PC-9 (cell line): ENCODE measurements around the gene SHH. TPM values are rescaled to one million over a fixed set of nuclear protein-coding genes. Genes with fewer than 3 reads are reported as not detected.

Source experiments
- BruUV-seq: library from RNA; stranded (reverse); fragments of 400-500 nt; replicated peaks from 2 replicates; lab custom pipeline; 2021; lab: Mats Ljungman, UMichigan
- CTCF ChIA-PET: fragments of 300-600 bp; sonication (Branson Sonifier 250); formaldehyde crosslinking; loops from one replicate; lab custom pipeline; 2022; ENCODE audit warnings: antibody characterized with exemption; lab: Charles Lee
- POLR2A ChIA-PET: fragments of 300-600 bp; sonication (Branson Sonifier 250); formaldehyde crosslinking; loops from one replicate; lab custom pipeline; 2022; ENCODE audit warnings: antibody characterized with exemption; ENCODE audit not compliant: unreplicated experiment; lab: Charles Lee
- DNase-seq, 2 experiments: peaks; one replicate each; pipeline versions ENCODE4 v3.0.0 to v3.0.0-alpha.2; 2015 to 2022; ENCODE audit warnings: mixed read lengths in 1 of 2
- H2AFZ ChIP-seq: fragments of 200-600 bp; sonication (generic); 2 replicates; pipeline ENCODE4 v1.8.1; 2017; ENCODE audit warnings: antibody characterized with exemption
- H3F3A ChIP-seq: fragments of 200-600 bp; sonication (generic); 2 replicates; pipeline ENCODE4 v1.8.1; 2017; ENCODE audit warnings: antibody characterized with exemption, mild to moderate bottlenecking, low read depth; ENCODE audit not compliant: insufficient read depth
- H3K27ac ChIP-seq: fragments of 200-600 bp; sonication (generic); 2 replicates; pipeline ENCODE4 v1.6.1; 2016; ENCODE audit warnings: mixed run types
- H3K27me3 ChIP-seq: fragments of 200-600 bp; sonication (generic); 2 replicates; pipeline ENCODE4 v1.6.1; 2016; ENCODE audit warnings: low read depth, mixed run types; ENCODE audit not compliant: insufficient read depth
- H3K36me3 ChIP-seq: fragments of 200-600 bp; sonication (generic); 2 replicates; pipeline ENCODE4 v1.6.1; 2016; ENCODE audit warnings: low read depth, mixed run types
- H3K4me1 ChIP-seq: fragments of 200-600 bp; sonication (generic); replicated peaks from 2 replicates; pipeline ENCODE4 v1.6.1; 2016; ENCODE audit warnings: mixed run types; ENCODE audit not compliant: insufficient read depth
- H3K4me2 ChIP-seq: fragments of 200-600 bp; sonication (generic); 2 replicates; pipeline ENCODE4 v1.6.1; 2017; ENCODE audit warnings: mixed run types
- H3K4me3 ChIP-seq: fragments of 200-600 bp; sonication (generic); 2 replicates; pipeline ENCODE4 v1.6.1; 2016; ENCODE audit warnings: mixed run types
- H3K79me2 ChIP-seq: fragments of 200-600 bp; sonication (generic); 2 replicates; pipeline ENCODE4 v1.6.1; 2017; ENCODE audit warnings: low read depth, mixed run types
- H3K9me2 ChIP-seq: fragments of 200-600 bp; sonication (generic); 2 replicates; pipeline ENCODE4 v1.8.1; 2017; ENCODE audit warnings: mild to moderate bottlenecking; ENCODE audit not compliant: insufficient read depth
- H3K9me3 ChIP-seq: fragments of 200-600 bp; sonication (generic); 2 replicates; pipeline ENCODE4 v1.8.1; 2016; ENCODE audit warnings: low read depth; ENCODE audit not compliant: insufficient read depth
- H4K20me1 ChIP-seq: fragments of 200-600 bp; sonication (generic); 2 replicates; pipeline ENCODE4 v1.8.1; 2017; ENCODE audit not compliant: insufficient read depth
- EZH2 ChIP-seq: fragments of 200-600 bp; sonication (generic); IDR thresholded peaks from 2 replicates; pipeline ENCODE4 v1.8.0; 2017; ENCODE audit warnings: antibody characterized with exemption, low read depth
- intact Hi-C: fragments of 100-400 bp; cut with micrococcal nuclease; formaldehyde crosslinking; loops from one replicate; pipeline ENCODE4 v1.10.0; 2022; ENCODE audit not compliant: unreplicated experiment
- total RNA-seq: library from RNA; stranded (reverse); gene quantifications from 2 replicates; pipeline ENCODE4 v1.2.3, GENCODE V29; 2021
- TF ChIP-seq, protein P1 (sequence below): fragments of 200-600 bp; sonication (generic); conservative IDR thresholded peaks from 2 replicates; pipeline ENCODE4 v1.6.1; 2017; ENCODE audit warnings: mixed run types, antibody characterized with exemption, mild to moderate bottlenecking, moderate library complexity

Gene SHH
- total RNA-seq, 1 experiment from 2014 or later, result not detected

DNA sequence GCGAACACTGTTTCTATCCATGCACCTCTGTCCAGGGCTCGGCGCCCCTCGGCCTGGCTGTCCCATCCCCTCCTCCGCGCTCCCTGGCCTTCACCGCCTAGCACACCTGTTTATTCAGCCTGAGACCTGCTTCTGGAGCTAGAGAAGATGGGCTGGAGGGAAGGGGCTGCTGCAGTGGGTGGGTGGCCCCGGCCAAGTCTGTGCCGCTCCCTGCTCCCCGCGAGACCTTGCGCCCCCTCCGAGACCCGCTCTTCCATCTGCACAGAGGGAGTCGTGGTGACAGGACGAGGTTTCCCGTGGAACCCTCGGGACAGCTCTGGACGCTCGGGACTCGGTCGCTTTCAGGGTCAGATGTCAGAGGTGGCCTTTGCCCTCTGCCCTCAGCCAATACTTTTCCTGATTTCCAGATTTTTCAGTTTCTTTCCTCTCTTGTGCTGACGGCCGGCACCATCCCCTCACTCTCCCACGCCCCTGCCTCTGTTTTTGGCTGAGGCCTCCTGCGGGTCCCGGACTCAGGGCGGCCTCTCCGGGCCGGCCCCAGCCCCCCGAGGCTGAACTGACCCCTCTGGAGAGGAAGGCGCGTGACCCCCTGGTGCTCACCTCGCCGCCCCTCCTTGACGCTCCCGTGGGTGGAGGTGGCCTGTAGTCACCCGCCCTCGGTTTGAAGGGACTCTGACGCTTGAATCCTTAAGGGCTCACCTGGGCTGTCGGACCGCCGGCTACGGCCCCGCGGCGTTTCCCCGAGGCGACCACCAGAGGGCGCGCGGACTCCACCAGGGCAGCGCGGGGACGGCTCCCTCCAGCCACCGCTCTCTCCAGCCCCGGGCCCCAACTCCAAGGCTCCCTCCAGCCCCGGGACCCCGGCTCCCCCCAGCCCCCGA is 15.6 kb downstream of the SHH start:
- H3K27me3 ChIP-seq, result peaks cover 33% of the 10 kb centered on the region; the same call in 1 of the 2 replicates
- H3K4me1 ChIP-seq, result no peaks in the 10 kb centered on the region
- no peaks in the 10 kb centered on the region for H3K9me3 ChIP-seq
- POLR2A ChIA-PET, result no interaction called here
- no peaks in the 10 kb centered on the region for H3K9me2 ChIP-seq
- no peaks in the 10 kb centered on the region for H3K79me2 ChIP-seq
- intact Hi-C loops, result loop anchor here (2.0 to 5.0 kb wide), 2 partner anchors 1020 to 1431 kb away; no protein-coding TSS in a partner anchor
- TF ChIP-seq, protein P1, sequence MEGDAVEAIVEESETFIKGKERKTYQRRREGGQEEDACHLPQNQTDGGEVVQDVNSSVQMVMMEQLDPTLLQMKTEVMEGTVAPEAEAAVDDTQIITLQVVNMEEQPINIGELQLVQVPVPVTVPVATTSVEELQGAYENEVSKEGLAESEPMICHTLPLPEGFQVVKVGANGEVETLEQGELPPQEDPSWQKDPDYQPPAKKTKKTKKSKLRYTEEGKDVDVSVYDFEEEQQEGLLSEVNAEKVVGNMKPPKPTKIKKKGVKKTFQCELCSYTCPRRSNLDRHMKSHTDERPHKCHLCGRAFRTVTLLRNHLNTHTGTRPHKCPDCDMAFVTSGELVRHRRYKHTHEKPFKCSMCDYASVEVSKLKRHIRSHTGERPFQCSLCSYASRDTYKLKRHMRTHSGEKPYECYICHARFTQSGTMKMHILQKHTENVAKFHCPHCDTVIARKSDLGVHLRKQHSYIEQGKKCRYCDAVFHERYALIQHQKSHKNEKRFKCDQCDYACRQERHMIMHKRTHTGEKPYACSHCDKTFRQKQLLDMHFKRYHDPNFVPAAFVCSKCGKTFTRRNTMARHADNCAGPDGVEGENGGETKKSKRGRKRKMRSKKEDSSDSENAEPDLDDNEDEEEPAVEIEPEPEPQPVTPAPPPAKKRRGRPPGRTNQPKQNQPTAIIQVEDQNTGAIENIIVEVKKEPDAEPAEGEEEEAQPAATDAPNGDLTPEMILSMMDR, result peak; percentile 83
- TF ChIP-seq EZH2, result no peak
- H3K4me2 ChIP-seq, result no peak overlapping the region
- CTCF ChIA-PET, result interaction anchor here (0.7 kb wide), 1 partner anchor 1021 kb away, joined by 6 read pairs; no protein-coding TSS in a partner anchor
- H4K20me1 ChIP-seq, result no peaks in the 10 kb centered on the region
- H2AFZ ChIP-seq, result no peak overlapping the region
- DNase-seq, result peak in 1 of 2 experiments; percentile 74
- H3F3A ChIP-seq, result no peaks in the 10 kb centered on the region
- no peaks in the 10 kb centered on the region for H3K36me3 ChIP-seq
- H3K27ac ChIP-seq, result no peak overlapping the region
- H3K4me3 ChIP-seq, result no peak overlapping the region
- no TSS peak for BruUV-seq

GRCh38 chr7:155795951-155796350 is 16.3 kb downstream of the SHH start:
- no peak for TF ChIP-seq EZH2
- TF ChIP-seq, protein P1, result no peak
- Histone ChIP-seq H2AFZ (no peak overlapping the region), H3K4me3 (no peak overlapping the region), H3K4me1 (no peaks in the 10 kb centered on the region), H3K9me3 (no peaks in the 10 kb centered on the region), H3F3A (peaks cover 5% of the 10 kb centered on the region; the same call in 1 of the 2 replicates), H3K9me2 (no peaks in the 10 kb centered on the region), H3K27ac (no peak overlapping the region), H3K4me2 (no peak overlapping the region), H3K79me2 (no peaks in the 10 kb centered on the region), H4K20me1 (no peaks in the 10 kb centered on the region), H3K36me3 (no peaks in the 10 kb centered on the region), H3K27me3 (peaks cover 29% of the 10 kb centered on the region; the same call in 1 of the 2 replicates)
- intact Hi-C loops, result loop anchor here (2.0 to 5.0 kb wide), 2 partner anchors 1021 to 1431 kb away; no protein-coding TSS in a partner anchor
- POLR2A ChIA-PET, result no interaction called here
- no peak for DNase-seq
- BruUV-seq, result no TSS peak
- CTCF ChIA-PET, result no interaction called here

GRCh38 chr7:155795401-155795800 is 16.9 kb downstream of the SHH start:
- H3K27me3 ChIP-seq, result peaks cover 24% of the 10 kb centered on the region; the same call in 1 of the 2 replicates
- H3K9me3 ChIP-seq, result no peaks in the 10 kb centered on the region
- no peak for DNase-seq
- no peak for TF ChIP-seq EZH2
- TF ChIP-seq, protein P1, result no peak
- H4K20me1 ChIP-seq, result no peaks in the 10 kb centered on the region
- no peaks in the 10 kb centered on the region for H3K9me2 ChIP-seq
- intact Hi-C loops, result loop anchor here (5.0 kb wide), 1 partner anchor 1432 kb away; no protein-coding TSS in a partner anchor
- no peaks in the 10 kb centered on the region for H3K79me2 ChIP-seq
- no peak overlapping the region for H3K4me3 ChIP-seq
- ChIA-PET CTCF (no interaction called here), POLR2A (no interaction called here)
- H3K36me3 ChIP-seq, result no peaks in the 10 kb centered on the region
- no peak overlapping the region for H2AFZ ChIP-seq
- H3F3A ChIP-seq, result peaks cover 5% of the 10 kb centered on the region; the same call in 1 of the 2 replicates
- no peak overlapping the region for H3K4me2 ChIP-seq
- H3K27ac ChIP-seq, result no peak overlapping the region
- no TSS peak for BruUV-seq
- no peaks in the 10 kb centered on the region for H3K4me1 ChIP-seq
